Keratinocyte (primary cell): ENCODE data around the gene LRRC8C. TPM values are rescaled to one million over a fixed set of nuclear protein-coding genes. Genes with fewer than 3 reads are reported as not detected.

ENCODE experiments used
- DNase-seq: peaks from one replicate; pipeline ENCODE4 v3.0.0-alpha.2; 2011; ENCODE audit warnings: low read depth, missing footprints, low spot score
- FAIRE-seq: peaks from 2 replicates; lab custom pipeline; 2011; peaks lifted over from hg19 to GRCh38; lab: Jason Lieb, UNC
- H2AFZ ChIP-seq: 2 replicates; pipeline ENCODE4 v1.6.0; 2012; ENCODE audit warnings: low read length, control low read depth, inconsistent platforms; ENCODE audit not compliant: control insufficient read depth
- H3K27ac ChIP-seq: 2 replicates; pipeline ENCODE4 v1.5.1; 2011; ENCODE audit warnings: low read length; ENCODE audit not compliant: control insufficient read depth, insufficient read depth
- H3K27me3 ChIP-seq: 3 replicates; pipeline ENCODE4 v1.6.0; 2011; ENCODE audit warnings: low read length; ENCODE audit not compliant: control insufficient read depth, insufficient read depth; ENCODE audit errors: extremely low read depth
- H3K36me3 ChIP-seq, 2 experiments: 2 replicates in 1 of 2; 3 replicates in 1 of 2; pipeline ENCODE4 v1.5.1; 2011; ENCODE audit warnings: low read length in 2 of 2, mild to moderate bottlenecking in 1 of 2; ENCODE audit not compliant: control insufficient read depth in 2 of 2, insufficient read depth in 2 of 2; ENCODE audit errors: extremely low read depth in 1 of 2
- H3K4me1 ChIP-seq: 3 replicates; pipeline ENCODE4 v1.5.1; 2011; ENCODE audit warnings: low read length; ENCODE audit not compliant: control insufficient read depth, insufficient read depth; ENCODE audit errors: extremely low read depth
- H3K4me2 ChIP-seq: 3 replicates; pipeline ENCODE4 v1.6.0; 2011; ENCODE audit warnings: low read depth, low read length; ENCODE audit not compliant: control insufficient read depth, insufficient read depth; ENCODE audit errors: extremely low read depth
- H3K4me3 ChIP-seq, 3 experiments: fragments of 200-600 bp in 1 of 3; sonication (generic) in 1 of 3; 2 replicates in 2 of 3; 3 replicates in 1 of 3; pipeline ENCODE4 v1.5.1; 2011 to 2016; ENCODE audit warnings: low read length in 3 of 3, mild to moderate bottlenecking in 3 of 3, control low read depth in 2 of 3, inconsistent platforms in 1 of 3, low read depth in 1 of 3, mixed read lengths in 1 of 3, mixed run types in 1 of 3, moderate library complexity in 1 of 3; ENCODE audit not compliant: control insufficient read depth in 2 of 3, insufficient read depth in 2 of 3; ENCODE audit errors: extremely low read depth in 1 of 3
- H3K79me2 ChIP-seq: 2 replicates; pipeline ENCODE4 v1.6.0; 2012; ENCODE audit warnings: low read length; ENCODE audit not compliant: control insufficient read depth, insufficient read depth
- H3K9ac ChIP-seq: 3 replicates; pipeline ENCODE4 v1.6.0; 2011; ENCODE audit warnings: low read length; ENCODE audit not compliant: control insufficient read depth, insufficient read depth; ENCODE audit errors: extremely low read depth
- H3K9me1 ChIP-seq: 3 replicates; pipeline ENCODE4 v1.6.0; 2011; ENCODE audit warnings: low read length; ENCODE audit not compliant: control insufficient read depth, insufficient read depth; ENCODE audit errors: extremely low read depth
- H3K9me3 ChIP-seq: 2 replicates; pipeline ENCODE4 v1.5.1; 2012; ENCODE audit warnings: low read depth, low read length; ENCODE audit not compliant: control insufficient read depth
- H4K20me1 ChIP-seq: 3 replicates; pipeline ENCODE4 v1.6.0; 2011; ENCODE audit warnings: low read length; ENCODE audit not compliant: control insufficient read depth, insufficient read depth; ENCODE audit errors: extremely low read depth
- CTCF ChIP-seq, 3 experiments: IDR thresholded peaks in 1 of 3; conservative IDR thresholded peaks in 1 of 3; optimal IDR thresholded peaks in 1 of 3; 2 replicates in 2 of 3; 3 replicates in 1 of 3; pipeline versions ENCODE3 to v1.5.1; 2011; ENCODE audit warnings: low read length in 3 of 3, mild to moderate bottlenecking in 3 of 3, moderate library complexity in 2 of 3, control low read depth in 1 of 3, inconsistent platforms in 1 of 3; ENCODE audit not compliant: insufficient read depth in 2 of 3; ENCODE audit errors: extremely low read depth in 1 of 3
- EZH2 ChIP-seq: IDR thresholded peaks from one replicate; pipeline ENCODE4 v1.6.1; 2012; ENCODE audit warnings: inconsistent platforms, mild to moderate bottlenecking, low read length, moderate library complexity
- dilution Hi-C: fragments of 300-500 bp; cut with MboI; formaldehyde crosslinking; loops from one replicate; pipeline ENCODE4 v1.7.0; 2020; ENCODE audit warnings: low sequenced_read_pairs; ENCODE audit not compliant: extremely low pct_ligation_motif_present
- polyA plus RNA-seq, 5 experiments: library from polyadenylated mRNA; depleted of rRNA in 3 of 5; stranded (reverse) in 3 of 5; stranded (forward) in 1 of 5; unstranded in 1 of 5; fragments of >200 nt; gene quantifications; 1 replicate in 1 of 5; 2 replicates in 3 of 5; 3 replicates in 1 of 5; pipeline versions ENCODE4 v1.2.1 to v1.2.3, GENCODE V29; 2011 to 2012; ENCODE audit warnings: missing spikeins in 2 of 5, low read depth in 1 of 5, low replicate concordance in 1 of 5

Gene LRRC8C
- polyA plus RNA-seq, 1 donor (not counting 4 experiments of a cell fraction or from before 2014, with no cell fraction given): 18.4 TPM

GRCh38 chr1:89686520-89686919, 53.6 kb downstream of the LRRC8C start:
- Histone ChIP-seq H3K27ac (no peak overlapping the region), H3K27me3 (no peaks in the 10 kb centered on the region), H3K9ac (no peak overlapping the region), H3K4me1 (no peaks in the 10 kb centered on the region), H3K9me1 (no peaks in the 10 kb centered on the region), H4K20me1 (no peaks in the 10 kb centered on the region), H2AFZ (no peak overlapping the region), H3K9me3 (no peaks in the 10 kb centered on the region), H3K4me3 (no peak overlapping the region), H3K79me2 (peaks cover 8% of the 10 kb centered on the region), H3K36me3 (peaks cover 1 to 33% of the 10 kb centered on the region in 2 experiments), H3K4me2 (no peak overlapping the region)
- TF ChIP-seq CTCF (optimal IDR thresholded peaks at IDR 0.05 in 1 of 3, IDR thresholded peaks at IDR 0.05 in 1 of 3, conservative IDR thresholded peaks at IDR 0.05 in 1 of 3; ENCODE audit: extremely low read depth in 1 of 3, insufficient read depth in 2 of 3, low read length in 3 of 3) (no peak), EZH2 (no peak)
- FAIRE-seq: no peak
- dilution Hi-C loops: no loop called here
- DNase-seq: no peak

- no peak for DNase-seq
- Histone ChIP-seq H3K36me3 (peaks cover 1 to 33% of the 10 kb centered on the region in 2 experiments), H3K9me3 (no peaks in the 10 kb centered on the region), H3K27ac (no peak overlapping the region), H3K79me2 (peaks cover 8% of the 10 kb centered on the region), H4K20me1 (no peaks in the 10 kb centered on the region), H3K4me2 (no peak overlapping the region), H3K9me1 (no peaks in the 10 kb centered on the region), H3K27me3 (no peaks in the 10 kb centered on the region), H3K4me3 (no peak overlapping the region), H3K9ac (no peak overlapping the region), H2AFZ (no peak overlapping the region), H3K4me1 (no peaks in the 10 kb centered on the region)
- dilution Hi-C loops: no loop called here
- no peak for TF ChIP-seq CTCF (optimal IDR thresholded peaks at IDR 0.05 in 1 of 3, IDR thresholded peaks at IDR 0.05 in 1 of 3, conservative IDR thresholded peaks at IDR 0.05 in 1 of 3; ENCODE audit: extremely low read depth in 1 of 3, insufficient read depth in 2 of 3, low read length in 3 of 3)
- no peak for TF ChIP-seq EZH2
- no peak for FAIRE-seq
These were observed 54.3 kb downstream of the LRRC8C start for GRCh38 chr1:89687254-89687653.
